DMS53 treated with DMSO at 0.1 percent for 48 hours (cell line): ENCODE measurements around the gene C2CD5.
"Not testable (repeated sequence)": the region's sequence is repeated elsewhere in the genome, so short reads cannot be mapped to it uniquely, and the experiment has no call there.

Experiments used
- DNase-seq: peaks from one replicate; lab custom pipeline; 2025; ENCODE audit not compliant: unreplicated experiment; lab: John Stamatoyannopoulos, UW

Gene C2CD5

GRCh38 chr12:22544038-22544979 lies at the start of gene C2CD5:
C2CD5 (minus strand) TSS chr12:22544542; CDS start chr12:22544150, 392 bp downstream.
- peak; percentile 100 for DNase-seq

GRCh38 chr12:22593864-22594263 lies 49.5 kb upstream of the C2CD5 start:
- no peak for DNase-seq

GRCh38 chr12:22588817-22589216 lies 44.5 kb upstream of the C2CD5 start:
- DNase-seq = peak; percentile 26

- peak; percentile 67 for DNase-seq
These were observed 34.0 kb upstream of the C2CD5 start for GRCh38 chr12:22578328-22578727.

GRCh38 chr12:22577667-22578066 lies 33.3 kb upstream of the C2CD5 start:
- DNase-seq = no peak

GRCh38 chr12:22576473-22576872 lies 32.1 kb upstream of the C2CD5 start:
- no peak for DNase-seq

- no peak for DNase-seq
These were observed 31.7 kb upstream of the C2CD5 start for GRCh38 chr12:22576065-22576464.

GRCh38 chr12:22574921-22575320 lies 30.6 kb upstream of the C2CD5 start:
- no peak for DNase-seq

GRCh38 chr12:22573181-22573580 lies 28.8 kb upstream of the C2CD5 start:
- DNase-seq = no peak

GRCh38 chr12:22569253-22569652 lies 24.9 kb upstream of the C2CD5 start:
- DNase-seq = no peak

GRCh38 chr12:22562036-22563028 lies 18.0 kb upstream of the C2CD5 start:
- DNase-seq = no peak

- not testable (repeated sequence) for DNase-seq
These were observed 10.4 kb upstream of the C2CD5 start for GRCh38 chr12:22554750-22555149.

GRCh38 chr12:22551624-22552023 lies 7.3 kb upstream of the C2CD5 start:
- DNase-seq = no peak

GRCh38 chr12:22545255-22545654 lies 913 bp upstream of the C2CD5 start:
- no peak for DNase-seq

GRCh38 chr12:22543246-22544037 lies 900 bp downstream of the C2CD5 start:
- peak; percentile 82 for DNase-seq

GRCh38 chr12:22541496-22542155 lies 2.7 kb downstream of the C2CD5 start:
- DNase-seq = no peak

- DNase-seq = no peak
These were observed 5.3 kb downstream of the C2CD5 start for GRCh38 chr12:22539055-22539454.

- no peak for DNase-seq
These were observed 6.0 kb downstream of the C2CD5 start for GRCh38 chr12:22538311-22538710.

- no peak for DNase-seq
These were observed 7.3 kb downstream of the C2CD5 start for GRCh38 chr12:22536971-22537544.
